Measurements from ENCODE around the gene ADAMTS14. TPM values are rescaled to one million over a fixed set of nuclear protein-coding genes. Genes with fewer than 3 reads are reported as not detected.

The ADAMTS14 gene
- total and polyA plus RNA-seq, 8 donors = 0.33 to 9.4 (median 3.9) TPM; not detected in 2

DNA sequence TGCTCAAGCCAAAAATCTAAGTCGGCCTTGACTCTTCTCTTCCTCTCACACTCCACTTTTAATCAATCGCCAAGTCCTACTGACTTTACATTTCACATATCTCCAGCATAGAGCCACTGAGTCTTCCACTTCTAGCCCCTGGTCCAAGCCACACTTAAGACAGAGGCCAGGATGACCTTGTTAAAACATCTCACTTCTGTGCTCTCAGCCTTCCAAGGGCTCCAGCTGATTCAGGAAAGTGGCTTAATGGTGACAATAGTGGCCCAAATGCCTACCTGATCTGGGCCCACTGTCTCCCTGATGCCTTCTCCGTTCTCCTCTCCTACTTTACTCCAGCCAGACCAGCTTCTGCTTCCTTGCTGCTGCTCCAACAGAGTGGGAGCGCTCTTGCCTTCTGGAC is 108.5 kb downstream of the ADAMTS14 start:
- no peak overlapping the region for H3K4me3 ChIP-seq
- TF ChIP-seq EP300 (IDR thresholded peaks at IDR 0.05) (no peak), POLR2A (IDR thresholded peaks at IDR 0.05) (no peak), POLR2AphosphoS5 (IDR thresholded peaks at IDR 0.05) (no peak)
- TF ChIP-seq, protein P1, sequence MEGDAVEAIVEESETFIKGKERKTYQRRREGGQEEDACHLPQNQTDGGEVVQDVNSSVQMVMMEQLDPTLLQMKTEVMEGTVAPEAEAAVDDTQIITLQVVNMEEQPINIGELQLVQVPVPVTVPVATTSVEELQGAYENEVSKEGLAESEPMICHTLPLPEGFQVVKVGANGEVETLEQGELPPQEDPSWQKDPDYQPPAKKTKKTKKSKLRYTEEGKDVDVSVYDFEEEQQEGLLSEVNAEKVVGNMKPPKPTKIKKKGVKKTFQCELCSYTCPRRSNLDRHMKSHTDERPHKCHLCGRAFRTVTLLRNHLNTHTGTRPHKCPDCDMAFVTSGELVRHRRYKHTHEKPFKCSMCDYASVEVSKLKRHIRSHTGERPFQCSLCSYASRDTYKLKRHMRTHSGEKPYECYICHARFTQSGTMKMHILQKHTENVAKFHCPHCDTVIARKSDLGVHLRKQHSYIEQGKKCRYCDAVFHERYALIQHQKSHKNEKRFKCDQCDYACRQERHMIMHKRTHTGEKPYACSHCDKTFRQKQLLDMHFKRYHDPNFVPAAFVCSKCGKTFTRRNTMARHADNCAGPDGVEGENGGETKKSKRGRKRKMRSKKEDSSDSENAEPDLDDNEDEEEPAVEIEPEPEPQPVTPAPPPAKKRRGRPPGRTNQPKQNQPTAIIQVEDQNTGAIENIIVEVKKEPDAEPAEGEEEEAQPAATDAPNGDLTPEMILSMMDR (IDR thresholded peaks at IDR 0.05) = no peak
- no peaks in the 10 kb centered on the region for H3K4me1 ChIP-seq
- H3K36me3 ChIP-seq = no peaks in the 10 kb centered on the region
- no peaks in the 10 kb centered on the region for H3K9me3 ChIP-seq
- peaks cover 0 to 6% (median 0%) of the 10 kb centered on the region in 3 donors for H3K27me3 ChIP-seq
- intact Hi-C loops (cut with DNase I; ENCODE audit: low total_unique reads) = no loop called here
- H3K27ac ChIP-seq = no peak overlapping the region
- 92 to 98% (median 94%) methylated on average over 4 of the region's 4 CpGs for WGBS, 5 donors
- DNase-seq = no peak

DNA sequence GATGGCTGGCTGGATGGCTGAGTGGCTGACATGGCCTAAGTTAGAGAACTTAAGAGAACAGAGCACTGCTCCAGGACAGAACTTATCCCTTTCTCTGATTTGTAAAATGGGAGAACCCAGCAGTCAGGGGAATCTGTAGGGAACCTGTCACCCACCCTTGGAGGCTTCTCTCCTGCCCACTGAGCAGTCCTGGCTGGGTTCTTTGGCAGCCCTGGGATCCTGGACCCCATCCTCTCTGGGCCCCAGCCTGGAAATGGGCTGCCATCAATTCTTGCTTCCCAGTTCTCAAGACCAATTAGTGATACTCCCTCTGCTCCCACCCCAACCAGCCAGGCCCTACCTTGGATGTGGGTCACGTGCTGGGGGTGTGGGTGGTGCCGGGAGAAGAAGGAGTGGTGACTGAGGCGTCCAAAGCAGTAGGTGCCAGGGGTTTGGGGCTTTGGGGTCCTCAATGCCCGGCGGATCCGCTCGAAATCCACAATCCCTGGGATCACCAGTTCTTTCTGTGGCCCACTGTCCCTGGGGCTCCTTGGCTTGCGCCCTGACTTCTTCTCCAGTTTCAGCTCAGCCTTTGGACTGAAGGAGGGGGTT is 109.2 kb downstream of the ADAMTS14 start:
- TF ChIP-seq, protein P1 (IDR thresholded peaks at IDR 0.05) = no peak
- TF ChIP-seq EP300 (IDR thresholded peaks at IDR 0.05) (no peak), POLR2AphosphoS5 (IDR thresholded peaks at IDR 0.05) (no peak), POLR2A (IDR thresholded peaks at IDR 0.05) (no peak)
- H3K4me1 ChIP-seq = no peaks in the 10 kb centered on the region
- H3K36me3 ChIP-seq = no peaks in the 10 kb centered on the region
- no peaks in the 10 kb centered on the region for H3K9me3 ChIP-seq
- no peak overlapping the region for H3K4me3 ChIP-seq
- 91 to 100% (median 95%) methylated on average over 7 to 8 of the region's 8 CpGs for WGBS, 5 donors
- DNase-seq = no peak
- no peak overlapping the region for H3K27ac ChIP-seq
- H3K27me3 ChIP-seq = peaks cover 0 to 6% (median 0%) of the 10 kb centered on the region in 3 donors
- intact Hi-C loops (cut with DNase I; ENCODE audit: low total_unique reads) = no loop called here

DNA sequence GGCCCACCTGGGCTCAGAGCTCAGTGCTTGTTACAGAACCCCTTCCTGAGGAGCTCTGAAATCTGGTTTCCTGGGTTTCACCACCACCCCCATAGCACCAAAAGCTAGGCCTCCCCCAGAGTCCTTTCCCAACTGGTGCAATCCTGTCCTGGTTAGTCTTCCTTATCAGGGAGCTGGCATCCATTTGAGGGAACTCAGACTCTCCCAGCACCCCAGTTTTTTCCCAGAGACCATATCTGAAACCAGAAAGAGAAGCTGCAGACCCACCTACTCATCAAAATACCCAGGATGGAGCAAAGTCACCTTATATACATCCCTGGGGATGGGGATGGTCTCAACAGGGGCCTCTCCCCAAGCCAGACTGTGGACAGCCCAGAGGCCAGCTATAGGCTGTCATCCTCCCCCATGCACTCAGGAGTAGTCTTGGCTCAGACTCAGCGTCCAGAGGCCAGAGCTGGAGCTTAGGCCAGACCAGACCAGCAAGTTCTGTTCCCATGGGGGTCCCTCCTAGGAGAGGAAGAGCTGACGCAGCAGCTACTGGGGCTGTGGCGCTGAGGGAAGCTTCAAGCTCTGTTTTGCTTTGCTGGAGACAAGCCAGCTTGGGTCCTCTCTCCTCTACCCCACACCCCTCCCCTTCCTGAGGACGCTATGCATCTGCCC is 109.9 kb downstream of the ADAMTS14 start:
- WGBS, 5 donors = 50 to 75% (median 67%) methylated on average over 1 to 4 of the region's 4 CpGs
- DNase-seq = peak in 1 of 2 donors; percentile 70
- H3K27me3 ChIP-seq = peaks cover 0 to 6% (median 0%) of the 10 kb centered on the region in 3 donors
- intact Hi-C loops (cut with DNase I; ENCODE audit: low total_unique reads) = no loop called here
- H3K27ac ChIP-seq = no peak overlapping the region
- no peak overlapping the region for H3K4me3 ChIP-seq
- no peak for TF ChIP-seq EP300 (IDR thresholded peaks at IDR 0.05)
- TF ChIP-seq POLR2AphosphoS5 (IDR thresholded peaks at IDR 0.05) = no peak
- TF ChIP-seq POLR2A (IDR thresholded peaks at IDR 0.05) = no peak
- TF ChIP-seq, protein P1 (IDR thresholded peaks at IDR 0.05) = no peak
- H3K36me3 ChIP-seq = no peaks in the 10 kb centered on the region
- no peaks in the 10 kb centered on the region for H3K9me3 ChIP-seq
- no peaks in the 10 kb centered on the region for H3K4me1 ChIP-seq

- Histone ChIP-seq H3K9me3 (no peaks in the 10 kb centered on the region), H3K27ac (no peak overlapping the region), H3K4me3 (no peak overlapping the region), H3K4me1 (no peaks in the 10 kb centered on the region), H3K27me3 (peaks cover 0 to 6% (median 0%) of the 10 kb centered on the region in 3 donors), H3K36me3 (no peaks in the 10 kb centered on the region)
- WGBS, 5 donors = 76 to 82% (median 80%) methylated on average over 11 of the region's 11 CpGs
- DNase-seq = no peak
- intact Hi-C loops (cut with DNase I; ENCODE audit: low total_unique reads) = no loop called here
- TF ChIP-seq EP300 (IDR thresholded peaks at IDR 0.05) (no peak), POLR2A (IDR thresholded peaks at IDR 0.05) (no peak), POLR2AphosphoS5 (IDR thresholded peaks at IDR 0.05) (no peak)
- TF ChIP-seq, protein P1 (IDR thresholded peaks at IDR 0.05) = no peak
Observed at GRCh38 chr10:70782746-70783680, 110.7 kb downstream of the ADAMTS14 start.

All from stomach (tissue), 9 donors.